IgD-negative memory B cell (primary cell): ENCODE results near the gene ADGRD1. TPM values are rescaled to one million over a fixed set of nuclear protein-coding genes. Genes with fewer than 3 reads are reported as not detected.

ENCODE experiments used
- H3K27ac Mint-ChIP-seq, 3 donors: one replicate each; pipeline ENCODE4 v1.8.0; 2020 to 2022; ENCODE audit warnings: mild to moderate bottlenecking in 3 of 3, mixed read lengths in 3 of 3, moderate library complexity in 1 of 3
- H3K27me3 Mint-ChIP-seq: one replicate; pipeline ENCODE4 v1.8.0; 2021; ENCODE audit warnings: mixed read lengths
- H3K36me3 Mint-ChIP-seq: one replicate; pipeline ENCODE4 v1.8.0; 2020; ENCODE audit warnings: mild to moderate bottlenecking, mixed read lengths
- H3K4me1 Mint-ChIP-seq, 3 donors: one replicate each; pipeline ENCODE4 v1.8.0; 2020 to 2022; ENCODE audit warnings: mixed read lengths in 3 of 3, mild to moderate bottlenecking in 1 of 3
- H3K4me3 Mint-ChIP-seq, 4 donors: one replicate each; pipeline ENCODE4 v1.8.0; 2020 to 2022; ENCODE audit warnings: mild to moderate bottlenecking in 4 of 4, mixed read lengths in 4 of 4, moderate library complexity in 3 of 4
- H3K9me3 Mint-ChIP-seq, 3 donors: one replicate each; pipeline ENCODE4 v1.8.0; 2020 to 2021; ENCODE audit warnings: mixed read lengths in 3 of 3, mild to moderate bottlenecking in 1 of 3
- polyA plus RNA-seq: library from polyadenylated mRNA; unstranded; fragments of 300-500 nt; fragmentation: Illumina TruSeq; gene quantifications from one replicate; pipeline ENCODE4 v1.2.3, GENCODE V29; 2021

ADGRD1 gene
- polyA plus RNA-seq, 1 donor from 2014 or later: 0.50 TPM

DNA sequence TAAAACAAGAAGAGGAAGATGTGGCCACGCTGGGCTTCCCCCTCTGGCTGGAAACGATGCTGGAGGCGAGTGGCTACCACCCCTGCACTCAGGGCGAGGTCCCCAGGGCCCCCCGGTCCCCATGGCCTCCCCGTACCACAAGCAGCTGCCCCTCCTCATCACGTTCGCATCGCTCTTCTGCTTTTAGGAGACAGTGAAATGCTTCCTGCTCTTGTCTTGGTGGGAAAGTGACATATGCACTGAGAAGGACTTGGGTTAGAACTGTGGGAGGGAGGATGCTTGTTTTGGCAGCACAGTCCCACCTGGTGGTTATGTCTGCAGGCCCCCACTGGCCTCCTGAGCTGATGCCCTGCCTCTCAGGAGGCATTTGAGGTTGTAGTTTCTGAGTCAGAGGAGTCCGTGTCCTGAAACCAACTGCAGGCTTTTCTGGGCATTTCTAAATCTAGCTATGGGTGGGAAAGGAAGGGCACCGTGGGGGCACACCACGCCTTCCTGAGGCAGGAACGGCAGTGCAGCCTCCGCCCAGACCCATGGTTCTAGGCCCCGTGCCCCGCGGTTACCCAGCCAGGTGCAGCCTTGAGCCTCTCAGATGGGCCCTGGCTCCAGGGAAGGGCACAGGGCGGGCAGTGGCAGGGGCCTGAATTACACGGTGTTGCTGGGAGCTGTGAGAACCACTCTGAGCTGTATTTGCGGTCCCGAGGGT is 139.3 kb downstream of the ADGRD1 start:
- Mint-ChIP-seq H3K9me3 (no peaks in the 10 kb centered on the region), H3K36me3 (no peaks in the 10 kb centered on the region), H3K4me1 (peaks cover 0 to 11% (median 10%) of the 10 kb centered on the region in 3 donors), H3K27ac (peak overlapping the region in 1 of 3 donors; percentile 46), H3K4me3 (peak overlapping the region in 1 of 4 donors; percentile 67), H3K27me3 (peaks cover 14% of the 10 kb centered on the region)

DNA sequence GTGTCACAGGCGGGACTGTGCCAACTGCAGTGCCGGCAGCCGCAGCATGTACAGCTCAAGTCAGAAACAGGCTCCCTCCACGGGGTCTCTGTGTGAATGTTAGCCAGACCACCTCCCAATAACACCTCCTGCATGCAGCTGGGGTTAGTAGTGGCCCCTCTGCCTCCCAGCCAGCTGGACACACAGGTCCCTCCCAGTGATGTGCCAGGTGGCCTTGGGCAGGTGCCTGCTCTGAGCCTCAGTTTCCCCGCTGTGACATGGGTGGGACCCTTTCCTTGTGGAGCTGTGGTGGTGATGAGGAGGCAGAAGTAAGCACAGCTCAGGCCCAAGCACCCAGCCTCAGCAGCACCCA is 139.9 kb downstream of the ADGRD1 start:
- H3K27ac Mint-ChIP-seq: no peak overlapping the region
- H3K4me3 Mint-ChIP-seq: peak overlapping the region in 1 of 4 donors; percentile 67
- H3K27me3 Mint-ChIP-seq: peaks cover 14% of the 10 kb centered on the region
- H3K36me3 Mint-ChIP-seq: no peaks in the 10 kb centered on the region
- H3K9me3 Mint-ChIP-seq: no peaks in the 10 kb centered on the region
- peaks cover 0 to 11% (median 10%) of the 10 kb centered on the region in 3 donors for H3K4me1 Mint-ChIP-seq

DNA sequence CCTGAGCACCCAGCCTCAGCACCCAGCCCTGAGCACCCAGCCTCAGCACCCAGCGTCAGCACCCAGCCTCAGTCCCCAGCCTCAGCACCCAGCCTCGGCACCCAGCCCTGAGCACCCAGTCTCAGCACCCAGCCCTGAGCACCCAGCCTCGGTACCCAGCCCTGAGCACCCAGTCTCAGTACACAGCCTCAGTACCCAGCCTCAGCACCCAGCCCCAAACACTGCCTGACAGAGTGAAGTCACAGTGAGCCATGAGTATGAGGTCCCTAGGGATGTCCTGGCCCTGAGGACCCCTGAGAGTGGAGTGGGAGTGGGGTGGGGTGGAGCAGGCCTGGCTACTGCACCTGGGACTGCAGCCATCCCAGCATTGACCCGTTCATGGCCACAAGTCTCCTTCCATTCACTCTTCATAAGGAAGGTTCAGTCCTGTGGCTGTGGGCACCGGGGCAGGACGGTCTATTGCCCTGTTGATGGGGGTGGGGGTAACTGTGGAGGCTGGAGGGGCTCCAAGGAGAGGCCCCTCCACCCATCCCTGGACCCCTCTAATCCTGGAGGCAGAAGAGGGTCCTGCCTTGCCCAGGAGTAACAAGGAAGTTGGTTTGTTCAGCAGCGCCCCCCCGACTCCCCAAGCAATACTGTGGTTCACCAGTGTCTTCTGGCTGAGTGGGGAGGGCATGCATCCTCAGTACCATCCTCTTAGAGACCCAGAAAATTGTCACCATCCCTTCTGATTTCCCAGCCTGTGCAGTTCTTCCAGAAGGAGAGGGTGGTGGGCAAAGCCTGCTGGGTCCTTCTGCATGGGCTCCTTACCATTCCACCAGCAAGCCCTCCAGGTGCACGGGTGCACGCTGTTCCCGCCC is 140.5 kb downstream of the ADGRD1 start:
- H3K27me3 Mint-ChIP-seq: peaks cover 14% of the 10 kb centered on the region
- H3K36me3 Mint-ChIP-seq: no peaks in the 10 kb centered on the region
- H3K4me3 Mint-ChIP-seq: no peak overlapping the region
- H3K9me3 Mint-ChIP-seq: no peaks in the 10 kb centered on the region
- no peak overlapping the region for H3K27ac Mint-ChIP-seq
- peaks cover 0 to 11% (median 10%) of the 10 kb centered on the region in 3 donors for H3K4me1 Mint-ChIP-seq

DNA sequence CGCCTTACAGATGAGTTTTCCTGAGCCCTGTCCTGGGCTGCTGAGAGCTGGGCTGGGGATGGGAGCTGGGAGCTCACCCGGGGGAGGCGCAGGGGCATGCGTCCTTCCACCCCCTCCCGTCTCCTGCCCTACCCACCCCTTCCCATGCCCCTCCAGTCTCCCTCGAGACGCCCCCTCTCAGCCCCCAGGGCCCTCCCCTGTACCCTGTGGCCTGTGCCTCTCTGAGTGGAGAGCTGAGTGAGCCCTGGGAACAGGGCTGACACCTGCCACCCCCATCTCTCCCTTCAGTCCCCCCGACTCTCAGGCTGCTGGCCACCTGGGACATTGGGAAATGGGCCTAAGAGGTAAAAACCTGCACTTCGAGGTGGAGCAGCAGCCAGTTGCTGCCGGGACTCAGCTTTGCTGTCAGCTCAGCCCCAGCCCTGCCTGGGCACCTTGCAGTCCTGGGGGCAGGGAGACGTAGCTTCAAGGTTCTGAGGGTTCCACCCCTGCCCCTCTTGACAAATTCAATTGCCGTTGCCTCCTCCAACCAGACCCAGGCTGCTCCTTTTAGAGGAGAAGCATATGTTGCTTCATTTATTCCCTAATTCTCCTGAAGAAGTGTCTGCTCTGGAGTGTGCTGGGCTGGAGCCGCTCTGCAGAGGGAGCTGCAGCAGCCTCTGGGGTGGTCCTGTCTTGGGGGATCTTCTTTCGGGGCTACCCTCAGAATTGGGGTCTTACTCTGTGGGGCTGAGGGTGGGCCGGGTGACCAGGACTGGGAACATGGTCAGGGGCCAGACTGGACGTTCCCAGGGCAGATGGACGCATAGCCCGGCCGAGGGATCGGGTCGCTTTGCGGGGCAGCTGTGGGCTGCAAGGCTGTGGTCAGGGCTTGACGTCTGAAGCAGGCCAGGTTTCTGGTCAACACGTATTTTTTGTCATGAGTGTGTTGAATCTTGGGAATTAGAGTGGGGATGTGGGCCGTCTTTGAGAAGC is 141.4 kb downstream of the ADGRD1 start:
- Mint-ChIP-seq H3K27ac (no peak overlapping the region), H3K4me3 (peak overlapping the region in 1 of 4 donors; percentile 48), H3K9me3 (no peaks in the 10 kb centered on the region), H3K36me3 (no peaks in the 10 kb centered on the region), H3K27me3 (peaks cover 14% of the 10 kb centered on the region), H3K4me1 (peaks cover 0 to 11% (median 10%) of the 10 kb centered on the region in 3 donors)

DNA sequence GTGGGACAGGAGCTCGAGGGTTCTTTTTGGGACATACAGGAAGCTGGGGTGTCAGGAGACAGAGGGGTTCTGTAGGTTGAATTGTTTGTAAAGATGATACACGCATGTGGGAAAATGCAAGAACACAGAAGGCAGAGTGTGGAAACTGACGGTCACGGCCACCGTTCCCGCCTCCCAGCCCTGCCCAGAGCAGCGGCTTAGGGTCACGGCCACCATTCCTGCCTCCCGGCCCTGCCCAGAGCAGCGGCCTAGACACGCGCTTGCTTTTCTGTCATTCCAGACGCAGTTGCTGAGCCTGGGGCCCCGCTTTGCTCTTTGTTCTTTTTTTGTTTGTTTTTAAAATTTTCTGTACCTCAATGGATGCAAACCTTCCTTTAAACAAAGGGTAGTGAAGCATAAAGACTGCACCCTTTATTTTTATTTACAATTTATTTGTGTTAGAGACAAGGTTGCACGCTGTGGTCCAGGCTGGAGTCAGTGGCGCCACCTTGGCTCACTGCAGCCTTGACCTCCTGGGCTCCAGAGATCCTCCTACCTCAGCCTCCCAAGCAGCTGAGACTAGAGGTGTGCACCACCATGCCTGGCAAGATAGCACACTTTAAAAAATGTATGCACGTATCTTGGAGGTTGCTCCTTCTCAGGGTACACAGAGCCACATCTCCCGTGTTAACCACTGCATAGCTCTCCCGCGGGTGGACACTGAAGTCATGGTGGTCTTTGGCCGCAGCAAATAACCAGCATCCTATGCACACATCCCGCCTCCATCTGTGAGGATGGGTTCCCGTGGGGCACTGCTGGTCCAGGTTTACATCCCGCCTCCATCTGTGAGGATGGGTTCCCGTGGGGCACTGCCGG is 142.3 kb downstream of the ADGRD1 start:
- Mint-ChIP-seq H3K9me3 (peaks cover 0 to 2% (median 0%) of the 10 kb centered on the region in 3 donors), H3K4me3 (no peak overlapping the region), H3K36me3 (no peaks in the 10 kb centered on the region), H3K4me1 (peaks cover 0 to 11% (median 10%) of the 10 kb centered on the region in 3 donors), H3K27me3 (peaks cover 12% of the 10 kb centered on the region), H3K27ac (no peak overlapping the region)

DNA sequence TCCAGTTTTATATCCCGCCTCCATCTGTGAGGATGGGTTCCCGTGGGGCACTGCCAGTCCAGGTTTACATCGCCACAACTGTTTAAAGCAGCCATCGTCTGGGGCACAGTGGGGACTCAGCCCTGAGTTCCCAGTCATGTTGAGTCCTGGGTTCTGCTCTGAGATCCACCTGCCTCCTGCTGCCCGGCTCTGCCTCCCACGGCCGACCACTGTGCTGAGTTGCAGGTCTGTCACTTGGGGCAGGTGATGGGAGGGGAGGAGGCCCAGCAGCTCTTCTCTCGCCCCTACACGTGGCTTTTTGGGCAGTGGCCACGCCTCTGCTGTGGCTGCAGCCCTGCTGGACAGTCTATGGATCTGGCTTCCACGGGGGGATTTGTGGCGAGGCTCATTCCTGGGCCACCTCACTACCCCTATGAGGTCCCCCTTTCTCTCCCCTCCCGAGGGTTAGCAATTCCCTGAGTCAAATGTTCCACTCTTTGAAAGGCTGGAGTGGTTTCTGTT is 143.0 kb downstream of the ADGRD1 start:
- Mint-ChIP-seq H3K36me3 (no peaks in the 10 kb centered on the region), H3K27me3 (peaks cover 12% of the 10 kb centered on the region)

DNA sequence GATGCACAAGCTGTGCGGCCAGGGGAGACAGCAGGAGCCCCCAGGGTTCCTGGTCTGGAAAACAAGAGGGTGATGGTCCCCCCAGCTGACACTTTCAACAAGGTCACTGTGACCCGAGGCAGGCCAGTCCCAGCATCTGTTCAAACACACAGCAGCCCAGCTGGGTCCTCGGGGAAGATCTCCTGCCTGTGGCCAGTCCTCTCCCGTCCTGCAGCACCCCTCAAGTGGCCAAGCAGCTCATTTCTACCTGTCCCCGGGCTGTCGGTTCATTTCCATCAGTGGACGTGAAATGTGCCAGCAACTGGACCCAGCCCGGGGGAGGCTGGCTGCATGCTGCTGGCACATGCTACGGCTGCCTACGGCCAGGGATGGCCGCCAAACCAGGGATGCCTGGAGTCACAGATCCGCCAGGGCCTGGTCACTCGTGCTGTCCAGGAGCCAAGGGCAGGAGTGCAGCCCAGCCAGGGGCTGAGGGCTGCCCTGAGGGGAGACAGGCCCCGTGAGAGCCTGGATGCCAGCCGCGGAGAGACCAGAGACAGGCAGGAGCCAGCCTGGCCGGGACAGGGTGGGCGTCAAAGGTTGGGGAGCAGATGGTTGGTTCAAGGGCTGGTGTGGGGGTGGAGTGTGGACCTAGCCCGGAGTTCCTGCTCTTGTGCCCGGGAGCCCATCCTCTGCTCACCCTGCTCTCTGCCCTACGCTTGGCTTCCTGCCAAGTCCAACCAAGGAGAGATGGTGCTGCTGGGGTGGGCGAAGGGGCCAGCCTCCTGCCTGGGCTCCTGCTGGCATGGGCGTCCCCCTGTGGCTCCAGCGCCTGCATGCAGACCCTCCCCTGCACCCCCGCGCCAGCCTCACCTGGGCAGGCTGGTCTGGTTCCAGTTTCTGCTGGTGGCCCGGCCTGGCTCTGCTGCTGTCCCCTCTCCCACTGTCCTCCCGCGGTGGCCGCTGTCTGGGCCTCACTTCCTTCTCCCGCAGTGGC is 143.8 kb downstream of the ADGRD1 start:
- H3K9me3 Mint-ChIP-seq: peaks cover 0 to 2% (median 0%) of the 10 kb centered on the region in 3 donors
- no peak overlapping the region for H3K27ac Mint-ChIP-seq
- H3K4me1 Mint-ChIP-seq: peaks cover 6 to 12% (median 8%) of the 10 kb centered on the region in 3 donors
- H3K27me3 Mint-ChIP-seq: peaks cover 12% of the 10 kb centered on the region
- H3K36me3 Mint-ChIP-seq: no peaks in the 10 kb centered on the region
- no peak overlapping the region for H3K4me3 Mint-ChIP-seq

More for the DNA sequence above, 143.0 kb downstream of the ADGRD1 start:
- peaks cover 3 to 10% (median 9%) of the 10 kb centered on the region in 3 donors for H3K4me1 Mint-ChIP-seq
- H3K4me3 Mint-ChIP-seq: no peak overlapping the region
- peaks cover 0 to 2% (median 0%) of the 10 kb centered on the region in 3 donors for H3K9me3 Mint-ChIP-seq
- no peak overlapping the region for H3K27ac Mint-ChIP-seq

DNA sequence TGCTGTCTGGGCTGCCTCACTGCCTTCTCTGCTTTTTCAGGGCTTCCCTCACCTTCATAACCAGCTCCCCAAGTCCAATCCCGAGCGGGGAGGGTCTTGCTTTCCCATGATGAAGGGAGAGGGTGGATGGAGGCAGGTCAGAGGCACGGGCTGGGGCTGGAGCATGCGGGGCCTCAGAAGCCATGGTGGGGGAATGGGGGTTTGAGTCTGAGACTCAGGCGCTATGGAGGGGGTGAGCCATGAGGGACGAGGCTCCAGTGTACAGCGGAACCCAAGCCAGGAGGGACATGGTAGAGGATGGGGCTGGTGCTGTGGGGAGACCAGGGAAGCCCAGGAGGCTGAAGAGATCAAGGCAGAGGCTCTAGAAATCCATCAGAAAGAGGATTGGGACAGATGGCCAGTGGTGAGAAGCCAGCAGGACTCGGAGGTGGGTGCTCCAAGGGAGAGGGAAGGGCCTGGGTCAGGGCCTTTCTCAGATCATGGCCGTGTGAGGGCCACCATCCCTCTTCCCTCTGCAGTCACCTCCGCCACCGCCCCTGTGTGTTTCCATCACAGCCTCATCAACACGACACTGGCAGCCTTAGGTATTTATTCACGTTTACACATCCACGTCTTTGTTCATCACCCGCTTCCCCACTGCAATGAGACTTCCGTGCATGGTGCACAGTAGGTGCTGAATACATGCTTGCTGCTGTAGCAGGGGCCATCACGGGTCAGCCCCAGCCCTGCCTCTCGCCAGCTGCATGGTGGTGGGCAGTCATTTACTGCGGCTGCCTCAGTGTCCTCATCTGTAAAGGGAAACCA is 144.7 kb downstream of the ADGRD1 start:
- Mint-ChIP-seq H3K4me3 (no peak overlapping the region), H3K36me3 (no peaks in the 10 kb centered on the region), H3K4me1 (peaks cover 5 to 8% (median 6%) of the 10 kb centered on the region in 3 donors), H3K27me3 (peaks cover 11% of the 10 kb centered on the region), H3K9me3 (peaks cover 0 to 2% (median 0%) of the 10 kb centered on the region in 3 donors), H3K27ac (no peak overlapping the region)

DNA sequence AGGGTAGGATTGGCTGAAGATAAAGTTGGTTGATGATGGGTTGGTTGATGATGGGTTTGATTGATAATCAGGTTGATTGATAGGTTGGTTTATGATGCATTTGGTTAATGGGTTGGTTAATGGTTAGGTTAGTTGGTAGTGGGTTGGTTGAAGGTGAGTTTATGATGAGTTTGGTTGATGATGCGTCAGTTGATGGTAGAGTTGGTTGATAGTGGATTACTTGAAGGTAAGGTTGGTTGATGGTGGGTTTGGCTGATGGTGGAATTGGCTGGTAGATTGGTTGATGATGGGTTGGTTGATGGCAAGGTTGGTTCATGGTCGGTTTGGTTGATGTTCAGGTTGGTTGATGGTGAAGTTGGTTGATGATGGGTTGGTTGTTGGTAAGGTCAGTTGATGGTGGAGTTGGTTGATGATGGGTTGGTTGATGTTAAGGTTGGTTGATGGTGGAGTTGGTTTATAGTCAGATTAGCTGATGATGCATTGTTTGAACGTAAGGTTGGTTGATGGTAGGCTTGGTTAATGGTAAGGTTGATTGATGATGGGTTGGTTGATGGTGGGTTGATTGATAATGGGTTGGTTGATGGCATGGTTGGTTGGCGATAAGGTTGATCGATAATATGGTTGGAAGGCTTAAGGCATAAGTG is 146.4 kb downstream of the ADGRD1 start:
- Mint-ChIP-seq H3K27ac (no peak overlapping the region), H3K4me1 (peaks cover 6 to 11% (median 8%) of the 10 kb centered on the region in 3 donors), H3K9me3 (peaks cover 0 to 2% (median 0%) of the 10 kb centered on the region in 3 donors), H3K4me3 (no peak overlapping the region), H3K27me3 (peaks cover 14% of the 10 kb centered on the region), H3K36me3 (no peaks in the 10 kb centered on the region)

DNA sequence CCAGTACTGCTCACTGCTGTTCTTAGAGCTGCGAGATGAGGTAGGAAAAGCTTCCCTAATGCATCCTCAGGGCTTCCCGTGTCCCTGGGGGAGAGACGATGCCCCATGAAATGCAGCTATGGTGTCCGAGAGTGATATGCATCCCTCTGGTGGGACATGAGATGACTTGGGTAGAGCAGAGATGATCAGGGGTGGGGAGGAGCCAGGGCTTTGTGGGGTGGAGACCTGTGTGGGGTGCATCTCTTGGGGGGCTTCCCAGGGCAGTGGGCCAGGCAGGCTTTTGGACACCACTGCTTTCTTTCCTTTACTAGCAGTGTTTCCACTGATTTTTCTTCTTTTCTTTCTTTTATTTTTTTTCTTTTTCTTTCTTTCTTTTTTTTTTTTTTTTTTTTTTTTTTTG is 147.3 kb downstream of the ADGRD1 start:
- Mint-ChIP-seq H3K4me1 (peaks cover 6 to 14% (median 9%) of the 10 kb centered on the region in 3 donors), H3K4me3 (no peak overlapping the region), H3K36me3 (no peaks in the 10 kb centered on the region), H3K27ac (no peak overlapping the region), H3K27me3 (peaks cover 10% of the 10 kb centered on the region), H3K9me3 (peaks cover 0 to 2% (median 0%) of the 10 kb centered on the region in 3 donors)

DNA sequence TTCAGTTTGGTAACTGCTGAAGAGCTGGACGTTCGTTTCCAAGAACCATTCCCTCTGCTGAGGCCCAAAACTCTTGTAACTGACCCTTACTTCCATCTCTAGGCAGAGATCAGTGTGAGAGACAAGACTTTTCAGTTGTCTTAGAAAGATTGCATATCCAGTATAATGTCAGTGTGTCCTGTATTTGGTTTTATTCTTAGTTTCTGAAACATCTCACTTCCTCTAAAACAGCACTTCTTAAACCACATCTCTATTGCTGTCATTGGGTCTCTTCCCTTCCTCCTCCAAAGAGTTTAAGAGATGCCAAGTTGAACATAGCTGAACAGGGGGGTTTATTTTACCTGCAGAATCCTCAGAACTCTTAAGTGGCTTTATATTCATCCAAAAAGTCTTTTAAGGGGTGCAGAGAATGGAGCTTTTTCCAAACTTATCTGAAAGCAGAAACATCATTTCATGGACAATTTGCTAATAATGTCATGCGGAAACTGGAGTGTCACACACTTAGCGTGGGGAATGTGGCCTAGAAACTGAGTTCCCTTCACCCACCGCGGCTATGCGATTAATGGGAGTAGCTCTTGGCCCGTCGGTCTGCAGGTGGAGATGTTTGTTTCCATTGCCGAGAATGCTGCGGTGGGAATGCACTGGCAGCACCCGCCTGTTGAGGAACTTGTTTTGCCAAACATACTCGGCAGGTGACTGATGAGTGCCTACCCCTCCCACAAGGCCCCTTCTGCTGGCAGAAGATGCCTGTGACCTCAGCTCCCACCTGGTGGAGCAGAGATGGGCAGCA is 148.2 kb downstream of the ADGRD1 start:
- Mint-ChIP-seq H3K27me3 (peaks cover 9% of the 10 kb centered on the region), H3K27ac (no peak overlapping the region), H3K9me3 (peaks cover 0 to 2% (median 0%) of the 10 kb centered on the region in 3 donors), H3K4me3 (peak overlapping the region in 2 of 4 donors; percentile 39 to 56), H3K36me3 (no peaks in the 10 kb centered on the region), H3K4me1 (peaks cover 6 to 14% (median 9%) of the 10 kb centered on the region in 3 donors)
